Astrocyte (in vitro differentiated cells and primary cell): ENCODE data around the gene MREG. TPM values are rescaled to one million over a fixed set of nuclear protein-coding genes. Genes with fewer than 3 reads are reported as not detected.
A peak's percentile ranks its signal among the peaks of the same experiment; 100 is the strongest.

ENCODE experiments used
- DNase-seq: peaks from one replicate; pipeline ENCODE4 v3.0.0-alpha.2; 2010; ENCODE audit warnings: low read depth
- FAIRE-seq: peaks from 2 replicates; lab custom pipeline; 2011; peaks lifted over from hg19 to GRCh38; lab: Jason Lieb, UNC
- H2AFZ ChIP-seq: 2 replicates; pipeline ENCODE4 v1.6.0; 2012; ENCODE audit warnings: low read depth, low read length, inconsistent platforms
- H3K27ac ChIP-seq: 2 replicates; pipeline ENCODE4 v1.5.1; 2011; ENCODE audit warnings: low read depth, low read length, inconsistent platforms
- H3K27me3 ChIP-seq: 2 replicates; pipeline ENCODE4 v1.6.0; 2011; ENCODE audit warnings: low read length, inconsistent platforms; ENCODE audit not compliant: insufficient read depth
- H3K36me3 ChIP-seq: 2 replicates; pipeline ENCODE4 v1.5.1; 2011; ENCODE audit warnings: low read length, inconsistent platforms; ENCODE audit not compliant: insufficient read depth
- H3K4me1 ChIP-seq: 2 replicates; pipeline ENCODE4 v1.5.1; 2011; ENCODE audit warnings: low read length, inconsistent platforms; ENCODE audit not compliant: insufficient read depth
- H3K4me2 ChIP-seq: 2 replicates; pipeline ENCODE4 v1.6.0; 2012; ENCODE audit warnings: low read length, inconsistent platforms
- H3K4me3 ChIP-seq: 2 replicates; pipeline ENCODE4 v1.5.1; 2011; ENCODE audit warnings: low read depth, mild to moderate bottlenecking, low read length, inconsistent platforms; ENCODE audit not compliant: insufficient read depth
- H3K79me2 ChIP-seq: 2 replicates; pipeline ENCODE4 v1.6.0; 2012; ENCODE audit warnings: mild to moderate bottlenecking, low read length, inconsistent platforms; ENCODE audit not compliant: insufficient read depth
- H3K9ac ChIP-seq: 2 replicates; pipeline ENCODE4 v1.6.0; 2012; ENCODE audit warnings: mild to moderate bottlenecking, low read length, inconsistent platforms
- H3K9me3 ChIP-seq: 2 replicates; pipeline ENCODE4 v1.5.1; 2012; ENCODE audit warnings: low read depth, mild to moderate bottlenecking, low read length, inconsistent platforms; ENCODE audit not compliant: insufficient read depth
- H4K20me1 ChIP-seq: 2 replicates; pipeline ENCODE4 v1.6.0; 2012; ENCODE audit warnings: low read length, inconsistent platforms; ENCODE audit not compliant: insufficient read depth
- H3K27ac Mint-ChIP-seq: one replicate; pipeline ENCODE4 v1.8.0; 2021; ENCODE audit warnings: mild to moderate bottlenecking, mixed read lengths; ENCODE audit not compliant: unreplicated experiment
- H3K27me3 Mint-ChIP-seq: one replicate; pipeline ENCODE4 v1.8.0; 2021; ENCODE audit warnings: low read depth, mixed read lengths; ENCODE audit not compliant: unreplicated experiment
- H3K36me3 Mint-ChIP-seq: one replicate; pipeline ENCODE4 v1.8.0; 2021; ENCODE audit warnings: low read depth, mixed read lengths; ENCODE audit not compliant: unreplicated experiment
- H3K4me1 Mint-ChIP-seq: one replicate; pipeline ENCODE4 v1.8.0; 2021; ENCODE audit warnings: low read depth, mixed read lengths; ENCODE audit not compliant: unreplicated experiment
- H3K4me3 Mint-ChIP-seq: one replicate; pipeline ENCODE4 v1.8.0; 2021; ENCODE audit warnings: mild to moderate bottlenecking, moderate library complexity, mixed read lengths; ENCODE audit not compliant: unreplicated experiment
- H3K9me3 Mint-ChIP-seq: one replicate; pipeline ENCODE4 v1.8.0; 2021; ENCODE audit warnings: mild to moderate bottlenecking, mixed read lengths; ENCODE audit not compliant: unreplicated experiment
- EZH2 ChIP-seq: IDR thresholded peaks from 2 replicates; pipeline ENCODE4 v1.6.1; 2012; ENCODE audit warnings: mild to moderate bottlenecking, low read length, inconsistent platforms; ENCODE audit not compliant: insufficient read depth
- total RNA-seq: library from RNA; stranded (reverse); gene quantifications from 2 replicates; pipeline ENCODE4 v1.2.1, GENCODE V29; 2021
- TF ChIP-seq, protein P1 (sequence below): IDR thresholded peaks from 2 replicates; pipeline ENCODE4 v1.5.1; 2011; ENCODE audit warnings: low read depth, mild to moderate bottlenecking, inconsistent platforms, low read length, moderate library complexity; ENCODE audit not compliant: insufficient read depth

Gene MREG
- total RNA-seq, 1 donor from 2014 or later: 7.8 TPM

GRCh38 chr2:215919624-215920243, 93.6 kb downstream of the MREG start:
- Histone ChIP-seq H3K4me2 (peak overlapping the region; percentile 6), H3K4me1 (peaks cover 31% of the 10 kb centered on the region), H3K36me3 (no peaks in the 10 kb centered on the region), H3K4me3 (no peak overlapping the region), H3K9me3 (no peaks in the 10 kb centered on the region), H3K27ac (peak overlapping the region; percentile 54), H2AFZ (no peak overlapping the region), H4K20me1 (no peaks in the 10 kb centered on the region), H3K27me3 (no peaks in the 10 kb centered on the region), H3K9ac (peak overlapping the region; percentile 61), H3K79me2 (no peaks in the 10 kb centered on the region)
- H3K9me3 Mint-ChIP-seq: peaks cover 3% of the 10 kb centered on the region
- H3K27ac Mint-ChIP-seq: peak overlapping the region; percentile 95
- H3K36me3 Mint-ChIP-seq: no peaks in the 10 kb centered on the region
- FAIRE-seq (no peak), DNase-seq (no peak)
- peaks cover 50% of the 10 kb centered on the region for H3K4me1 Mint-ChIP-seq
- no peak for TF ChIP-seq EZH2
- TF ChIP-seq, protein P1, sequence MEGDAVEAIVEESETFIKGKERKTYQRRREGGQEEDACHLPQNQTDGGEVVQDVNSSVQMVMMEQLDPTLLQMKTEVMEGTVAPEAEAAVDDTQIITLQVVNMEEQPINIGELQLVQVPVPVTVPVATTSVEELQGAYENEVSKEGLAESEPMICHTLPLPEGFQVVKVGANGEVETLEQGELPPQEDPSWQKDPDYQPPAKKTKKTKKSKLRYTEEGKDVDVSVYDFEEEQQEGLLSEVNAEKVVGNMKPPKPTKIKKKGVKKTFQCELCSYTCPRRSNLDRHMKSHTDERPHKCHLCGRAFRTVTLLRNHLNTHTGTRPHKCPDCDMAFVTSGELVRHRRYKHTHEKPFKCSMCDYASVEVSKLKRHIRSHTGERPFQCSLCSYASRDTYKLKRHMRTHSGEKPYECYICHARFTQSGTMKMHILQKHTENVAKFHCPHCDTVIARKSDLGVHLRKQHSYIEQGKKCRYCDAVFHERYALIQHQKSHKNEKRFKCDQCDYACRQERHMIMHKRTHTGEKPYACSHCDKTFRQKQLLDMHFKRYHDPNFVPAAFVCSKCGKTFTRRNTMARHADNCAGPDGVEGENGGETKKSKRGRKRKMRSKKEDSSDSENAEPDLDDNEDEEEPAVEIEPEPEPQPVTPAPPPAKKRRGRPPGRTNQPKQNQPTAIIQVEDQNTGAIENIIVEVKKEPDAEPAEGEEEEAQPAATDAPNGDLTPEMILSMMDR: no peak
- H3K4me3 Mint-ChIP-seq: no peak overlapping the region
- no peaks in the 10 kb centered on the region for H3K27me3 Mint-ChIP-seq

DNA sequence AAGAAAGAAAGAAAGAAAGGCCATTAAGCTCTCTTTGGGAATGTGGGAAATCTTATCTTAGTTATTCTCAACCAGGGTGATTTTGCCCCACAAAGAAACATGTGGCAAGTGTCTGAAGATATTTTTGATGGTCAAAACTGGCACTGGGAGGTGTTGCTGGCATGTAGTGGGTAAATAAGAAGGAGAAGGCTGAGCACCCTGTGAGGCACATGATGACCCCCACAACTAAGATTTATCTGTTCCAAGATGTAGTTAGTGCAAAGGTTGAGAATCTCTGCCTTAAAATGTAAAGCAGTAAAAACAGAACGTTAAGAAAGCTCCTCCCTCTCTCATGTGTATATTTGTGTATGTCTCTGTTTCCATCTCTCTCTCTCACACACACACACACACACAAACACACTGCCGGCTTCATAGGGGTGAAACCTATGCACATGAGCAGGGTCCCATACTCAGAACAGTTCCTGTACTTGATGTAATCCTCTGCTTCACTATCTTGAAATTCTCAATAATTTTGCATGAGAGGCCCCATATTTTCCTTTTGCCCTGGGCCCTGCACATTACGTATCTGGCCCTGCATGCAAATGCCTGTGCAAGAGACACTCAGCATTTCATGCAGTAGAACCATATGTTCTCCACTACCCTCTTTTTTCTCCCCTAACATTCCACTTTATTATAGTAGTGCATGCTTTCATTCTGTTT, 94.3 kb downstream of the MREG start:
- Histone ChIP-seq H3K9me3 (no peaks in the 10 kb centered on the region), H4K20me1 (no peaks in the 10 kb centered on the region), H3K4me2 (no peak overlapping the region), H2AFZ (no peak overlapping the region), H3K9ac (peak overlapping the region; percentile 61), H3K27ac (peak overlapping the region; percentile 54), H3K4me1 (peaks cover 31% of the 10 kb centered on the region), H3K36me3 (no peaks in the 10 kb centered on the region), H3K79me2 (no peaks in the 10 kb centered on the region), H3K27me3 (no peaks in the 10 kb centered on the region), H3K4me3 (no peak overlapping the region)
- Mint-ChIP-seq H3K27ac (peak overlapping the region; percentile 75), H3K27me3 (no peaks in the 10 kb centered on the region), H3K4me1 (peaks cover 50% of the 10 kb centered on the region), H3K9me3 (peaks cover 3% of the 10 kb centered on the region), H3K4me3 (no peak overlapping the region), H3K36me3 (no peaks in the 10 kb centered on the region)
- DNase-seq: no peak
- no peak for TF ChIP-seq EZH2
- TF ChIP-seq, protein P1: no peak
- no peak for FAIRE-seq
